ENCODE results near the gene TNS3.
"Not testable (repeated sequence)": the region's sequence is repeated elsewhere in the genome, so short reads cannot be mapped to it uniquely, and the experiment has no call there.

The TNS3 gene

DNA sequence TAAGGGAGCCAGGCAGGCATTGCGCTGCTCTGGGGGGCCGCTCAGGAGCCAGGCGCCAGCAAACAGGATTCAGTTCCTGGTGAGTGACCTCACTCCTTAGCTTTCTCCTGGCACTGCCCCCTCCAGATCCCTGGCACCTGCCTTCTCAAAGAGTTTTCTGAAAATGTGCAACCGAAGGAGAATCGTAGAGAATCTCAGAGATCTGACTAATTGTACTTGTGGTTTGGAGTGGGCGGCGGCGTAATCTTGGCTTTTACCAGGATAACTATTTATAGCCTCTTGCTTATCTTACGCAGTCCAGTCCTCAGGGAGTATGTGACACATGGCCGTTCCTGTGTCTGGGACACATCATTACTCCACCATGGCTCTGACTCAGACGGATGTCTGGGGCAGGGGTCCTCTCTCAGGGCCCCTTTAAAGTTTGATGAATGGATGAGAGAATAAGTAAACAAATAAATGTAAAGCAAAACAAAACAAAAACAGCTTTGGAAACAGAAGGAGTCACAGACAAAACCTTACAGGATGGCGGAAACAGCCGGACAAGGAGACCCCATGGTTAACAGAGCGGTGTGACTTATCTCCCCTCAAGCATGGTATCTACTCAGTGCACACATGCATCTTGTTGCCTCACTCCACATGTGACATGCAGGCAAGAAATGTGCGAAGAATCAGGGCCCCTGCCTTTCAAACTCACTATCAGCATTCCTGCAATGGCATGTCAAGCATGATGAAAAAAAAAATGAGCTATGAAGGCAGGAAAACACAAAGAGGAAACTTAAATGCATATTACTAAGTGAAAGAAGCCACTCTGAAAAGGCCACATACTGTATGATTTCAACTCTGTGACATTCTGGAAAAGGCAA lies 99.7 kb downstream of the TNS3 start:
- DNase-seq, result no peak

GRCh38 chr7:47481541-47482012 lies 100.3 kb downstream of the TNS3 start:
- no peak for DNase-seq

GRCh38 chr7:47480576-47481538 lies 101.1 kb downstream of the TNS3 start:
- DNase-seq, result no peak

DNA sequence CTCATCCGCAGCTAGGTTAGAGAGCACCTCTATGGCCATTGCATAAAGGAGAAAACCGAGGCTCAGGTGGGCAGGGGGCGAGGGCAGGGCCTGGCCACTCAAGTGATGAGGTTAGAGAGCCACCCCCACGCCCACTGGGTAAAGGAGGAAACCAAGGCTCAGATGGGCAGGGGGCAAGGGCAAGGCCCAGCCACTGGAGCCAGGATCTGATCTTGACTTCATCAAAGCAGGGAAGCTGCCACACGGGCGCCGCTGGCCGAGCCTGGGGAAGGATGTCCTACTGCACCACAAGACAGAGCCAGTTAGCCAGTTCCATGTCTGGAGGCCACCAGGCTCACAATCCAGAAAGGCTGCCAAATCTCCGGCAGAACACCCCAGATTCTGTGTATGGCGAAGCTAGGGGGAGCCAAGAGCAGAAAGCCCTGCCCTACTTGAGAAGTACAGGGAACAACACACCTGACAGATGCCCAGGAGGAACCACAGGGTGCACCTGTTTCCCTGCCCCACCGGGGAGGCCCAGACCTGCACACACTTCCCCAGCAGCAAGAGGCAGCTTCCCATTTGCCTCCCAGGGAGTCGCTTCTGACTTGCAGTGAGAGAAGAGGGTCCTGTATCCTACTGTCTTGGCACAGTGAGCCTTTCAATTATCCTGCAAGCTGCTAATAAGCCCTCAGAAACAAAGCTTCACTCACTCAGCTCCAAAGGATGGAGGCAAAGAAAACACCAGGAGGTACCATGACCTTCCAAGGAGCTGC lies 101.9 kb downstream of the TNS3 start:
- DNase-seq, result no peak

- DNase-seq, result no peak
Observed at GRCh38 chr7:47478926-47479711, 102.8 kb downstream of the TNS3 start.

DNA sequence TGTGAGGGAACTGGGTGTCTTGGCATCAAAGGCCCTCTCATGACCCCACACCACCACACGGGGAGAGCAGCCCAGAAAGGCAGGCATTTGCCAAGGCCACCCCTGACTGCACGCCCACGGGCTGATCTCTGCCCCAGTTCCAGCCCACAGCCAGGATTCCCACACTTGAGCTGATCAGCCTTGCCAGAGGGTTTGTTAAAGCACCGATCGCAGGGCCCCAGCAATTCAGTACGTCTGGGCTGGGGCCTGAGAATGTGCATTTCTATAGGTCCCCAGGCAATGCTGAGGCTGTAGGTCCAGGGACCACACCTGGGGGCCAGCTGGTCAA lies 103.9 kb downstream of the TNS3 start:
- no peak for DNase-seq

DNA sequence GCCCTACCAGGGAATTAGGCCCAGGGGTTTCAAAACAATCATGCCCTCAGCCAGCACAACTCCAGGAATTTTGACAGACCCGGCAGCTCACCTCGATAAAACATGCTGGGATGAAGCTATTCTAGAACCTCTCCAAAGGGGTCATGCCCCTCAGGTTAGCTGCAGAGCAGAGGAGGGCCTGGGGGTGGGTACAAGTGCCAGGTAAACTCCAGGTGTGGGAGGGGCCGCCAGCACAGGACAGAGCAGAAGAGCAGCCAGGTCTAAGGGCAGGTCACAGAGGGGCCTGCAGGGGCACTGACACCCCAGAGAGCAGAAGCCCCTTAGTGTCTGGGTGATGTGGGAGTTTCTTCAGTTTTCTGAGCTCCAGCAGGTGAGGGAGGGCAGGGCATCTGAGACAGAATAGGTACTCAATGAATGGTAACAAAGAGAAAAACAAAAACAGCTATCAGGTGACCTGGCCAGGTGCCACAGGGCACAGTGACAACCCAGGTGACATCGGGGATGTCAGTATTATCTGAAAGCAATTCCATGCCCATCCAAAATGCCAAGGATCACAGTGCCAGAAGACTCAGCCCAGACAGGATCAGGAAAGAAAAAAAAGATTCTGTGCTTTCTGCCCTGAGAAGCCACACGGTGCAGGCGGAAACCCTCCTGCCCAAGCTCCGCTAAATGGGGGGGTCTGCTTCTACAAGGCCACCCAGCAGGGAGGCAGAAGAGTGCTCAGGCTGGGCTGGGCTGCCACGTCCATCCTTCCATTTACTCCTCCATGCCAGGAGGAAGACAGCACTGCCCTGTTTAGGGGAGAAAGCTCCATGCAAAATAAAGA lies 104.5 kb downstream of the TNS3 start:
- no peak for DNase-seq

- no peak for DNase-seq
Observed at GRCh38 chr7:47475880-47476227, 106.1 kb downstream of the TNS3 start.

GRCh38 chr7:47474937-47475879 lies 106.7 kb downstream of the TNS3 start:
- no peak for DNase-seq

- DNase-seq, result no peak
Observed at GRCh38 chr7:47474211-47474936, 107.5 kb downstream of the TNS3 start.

DNA sequence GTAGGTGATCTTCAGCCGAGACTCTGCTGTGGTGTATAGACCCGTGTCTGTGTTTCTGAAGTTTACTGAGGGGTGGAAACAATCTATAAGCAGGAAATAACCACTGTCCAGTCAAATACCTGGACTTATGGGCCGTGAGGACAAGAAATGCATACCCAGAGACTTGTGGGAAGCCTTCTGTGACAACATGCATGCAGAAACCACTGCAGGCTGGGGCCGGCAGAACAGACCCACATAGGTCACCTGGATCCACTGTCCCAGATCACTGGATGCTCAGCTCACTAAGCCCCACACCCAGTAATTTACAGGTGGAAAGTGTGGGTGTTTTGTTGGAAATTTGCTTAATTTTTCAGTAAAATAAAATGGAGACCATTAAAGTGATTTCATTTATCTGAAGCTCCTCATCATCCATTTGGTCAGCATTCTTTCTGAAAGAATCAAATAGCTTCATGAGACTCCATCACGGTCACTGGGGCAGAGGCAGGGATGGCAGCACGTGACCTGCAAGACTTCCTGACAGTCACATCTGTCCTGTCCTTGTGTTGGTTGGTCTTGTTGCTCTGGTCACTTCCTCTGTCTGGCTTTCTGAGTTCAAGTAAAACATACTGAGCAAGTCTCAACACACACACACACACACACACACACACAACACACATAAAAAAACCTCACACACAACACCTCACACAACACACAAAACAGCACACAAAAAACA lies 108.3 kb downstream of the TNS3 start:
- no peak for DNase-seq

DNA sequence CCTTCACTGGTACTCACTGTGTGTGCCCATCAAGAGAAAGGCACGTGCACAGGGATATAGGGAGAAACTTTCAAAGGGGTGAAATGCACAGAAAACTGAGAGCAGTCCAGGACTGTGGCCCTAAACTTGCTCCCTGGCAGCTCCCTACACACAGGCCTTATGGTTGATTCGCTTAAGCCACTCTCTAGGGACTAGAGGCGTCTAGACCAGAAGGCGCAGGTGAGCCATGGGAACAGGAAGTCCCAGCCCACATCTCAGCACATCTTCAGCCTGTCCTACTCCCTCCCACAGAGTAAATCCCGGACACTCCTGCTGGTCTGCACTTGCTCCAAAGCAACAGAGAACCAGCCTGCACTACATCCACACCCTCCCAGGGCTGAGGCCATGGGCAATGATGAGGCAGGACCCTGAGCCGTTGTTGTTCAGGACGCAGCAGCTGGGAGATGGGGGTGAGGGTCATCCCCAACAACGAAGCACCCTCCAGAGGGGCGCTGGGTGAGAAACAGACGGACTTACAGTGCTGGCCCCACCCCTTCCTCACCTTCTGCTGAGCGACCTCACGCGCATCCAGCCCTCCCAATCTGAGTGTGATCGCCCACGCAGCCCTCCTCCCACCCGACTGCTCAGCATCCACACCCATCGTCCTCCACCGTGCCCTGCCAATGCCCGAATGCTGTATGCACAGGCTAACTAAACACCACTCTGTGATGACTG lies 109.3 kb downstream of the TNS3 start:
- no peak for DNase-seq

DNA sequence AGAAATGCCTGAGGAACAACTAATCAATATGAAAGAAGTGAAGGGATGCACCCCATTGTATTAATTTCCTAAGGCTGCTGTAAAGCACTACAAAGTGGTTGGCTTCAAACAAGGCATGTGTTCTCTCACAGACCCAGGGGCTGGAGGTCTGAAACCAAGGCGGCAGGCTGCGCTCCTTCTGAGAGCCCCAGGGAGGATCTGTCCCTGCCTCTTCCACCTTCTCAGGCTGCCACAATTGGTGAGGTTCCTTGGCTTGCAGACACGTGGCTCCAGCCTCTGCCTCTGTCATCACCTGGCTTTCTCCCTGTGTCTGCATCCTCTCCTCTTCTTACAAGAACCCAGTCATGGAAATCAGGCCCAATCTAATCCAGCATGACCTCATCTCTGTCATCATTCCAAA lies 110.1 kb downstream of the TNS3 start:
- DNase-seq, result no peak

DNA sequence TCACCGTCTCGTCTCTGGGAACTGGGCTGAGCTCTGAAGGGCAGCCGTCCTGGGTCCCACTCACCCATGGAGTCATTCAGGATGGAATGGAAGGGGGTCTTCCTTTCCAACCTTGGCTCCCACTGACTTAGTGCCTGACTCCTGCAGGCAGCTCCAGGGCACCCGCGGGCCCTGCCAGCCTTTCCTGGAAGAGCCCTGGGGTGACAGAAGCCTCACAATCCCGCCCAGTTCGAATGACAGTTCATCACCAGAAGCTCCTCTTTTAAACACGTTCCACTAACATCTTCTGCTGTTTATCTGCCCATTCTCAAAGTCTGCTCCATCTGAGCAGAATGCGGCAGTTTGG lies 110.6 kb downstream of the TNS3 start:
- no peak for DNase-seq

DNA sequence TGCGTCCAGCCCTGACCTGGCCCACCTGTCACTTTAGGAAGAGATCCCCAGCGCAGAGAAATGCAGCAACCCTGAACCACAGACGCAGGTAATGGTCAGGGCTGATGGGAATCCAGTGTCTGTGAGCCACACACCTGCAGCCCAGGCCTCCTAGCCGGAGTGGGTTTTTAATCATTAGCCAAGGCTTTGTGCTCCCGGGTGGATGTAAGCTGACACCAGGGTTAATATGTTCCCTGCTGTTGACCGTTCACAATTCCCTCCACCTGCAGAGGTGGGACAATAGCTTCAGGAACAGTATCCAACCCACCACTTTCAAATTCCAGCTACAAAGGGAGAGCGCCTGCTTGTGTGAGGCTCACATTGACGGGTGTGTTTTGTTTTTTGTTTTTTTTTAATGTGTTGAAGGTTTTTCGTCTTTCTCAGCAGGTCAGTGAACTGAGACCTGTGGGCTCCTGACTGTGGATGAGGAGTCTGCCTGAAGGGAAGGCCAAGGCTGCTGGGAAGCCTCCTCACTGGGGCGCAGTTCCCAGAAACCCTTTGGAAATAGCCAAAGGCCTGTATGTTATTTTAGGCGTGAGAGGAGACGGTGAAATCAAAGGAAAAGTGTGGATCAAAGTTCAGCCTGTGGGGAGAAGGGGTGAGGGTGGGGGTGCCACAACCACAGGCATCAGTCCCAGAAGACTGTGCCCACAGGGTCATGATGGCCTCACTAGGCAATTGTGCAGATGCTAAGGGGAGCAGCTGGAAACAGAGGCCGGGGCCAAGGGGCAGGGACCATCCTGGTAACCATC lies 111.1 kb downstream of the TNS3 start:
- DNase-seq, result no peak

DNA sequence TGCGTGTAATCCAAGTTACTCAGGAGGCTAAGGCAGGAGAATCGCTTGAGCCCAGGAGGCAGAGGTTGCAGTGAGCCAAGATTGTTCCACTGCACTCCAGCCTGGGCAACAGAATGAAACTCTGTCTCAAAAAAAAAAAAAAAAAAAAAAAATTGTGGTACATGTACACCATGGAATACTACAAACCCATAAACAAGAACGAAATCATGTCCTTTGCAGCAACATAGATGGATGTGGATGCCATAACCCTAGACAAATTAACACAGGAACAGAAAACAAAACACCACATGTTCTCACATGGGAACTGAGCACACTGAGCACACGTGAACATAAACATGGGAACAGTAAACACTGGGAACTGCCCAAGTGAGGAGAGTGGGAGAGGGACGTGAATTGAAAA lies 112.1 kb downstream of the TNS3 start:
- DNase-seq, result not testable (repeated sequence)

GRCh38 chr7:47466832-47467231 lies 115.1 kb downstream of the TNS3 start:
- no peak for DNase-seq
